TTC549 (cell line): ENCODE data around the gene IPO13.

Source experiments
- FAIRE-seq: peaks from 2 replicates; lab custom pipeline; 2012; peaks lifted over from hg19 to GRCh38; lab: Jason Lieb, UNC

IPO13 gene

GRCh38 chr1:43991200-43991475 lies 44.4 kb downstream of the IPO13 start:
- FAIRE-seq = no peak

GRCh38 chr1:43991476-43992231 lies 44.9 kb downstream of the IPO13 start, which contains the start of gene CCDC24:
CCDC24 (plus strand) TSS chr1:43991599; CDS start chr1:43991879, 280 bp downstream.
- FAIRE-seq = no peak

DNA sequence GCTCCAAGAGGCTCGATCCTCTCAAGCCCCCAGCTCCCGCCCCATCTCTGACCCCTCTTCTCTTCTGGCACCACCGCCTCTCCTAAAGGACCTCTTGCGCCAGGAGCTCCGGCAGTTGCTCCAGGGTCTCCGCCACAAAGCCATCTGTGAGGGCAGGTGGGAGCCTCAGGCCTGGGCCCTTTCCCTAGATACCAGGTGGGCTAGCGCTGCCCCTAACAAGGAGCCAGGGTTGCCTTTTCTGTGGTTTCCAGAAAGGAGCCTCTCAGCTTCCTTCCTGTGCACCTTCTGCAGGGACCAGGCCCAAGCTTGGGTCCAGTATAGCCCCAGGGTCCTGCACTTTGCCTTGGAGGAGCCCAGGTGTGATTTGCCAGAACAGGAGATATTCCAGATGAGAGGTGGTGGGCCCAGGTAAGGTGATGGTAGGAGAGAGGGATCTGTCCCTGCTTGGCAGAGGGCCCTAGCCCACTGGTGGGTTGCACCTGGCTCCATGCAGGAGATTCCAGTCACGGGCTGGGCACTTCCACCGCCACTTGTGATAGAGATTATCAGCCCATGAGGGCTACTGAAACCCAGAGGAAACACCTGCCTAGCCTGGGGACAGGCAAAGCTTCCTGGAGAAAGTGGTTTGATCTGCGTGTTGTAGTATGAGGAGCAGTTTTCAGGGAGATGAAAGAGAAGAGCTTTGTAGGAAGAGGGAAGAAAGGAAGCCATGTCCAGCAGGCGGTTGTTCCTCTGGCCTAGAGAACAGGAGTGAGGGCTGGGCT lies 45.7 kb downstream of the IPO13 start:
- no peak for FAIRE-seq

- no peak for FAIRE-seq
These were observed 46.6 kb downstream of the IPO13 start for GRCh38 chr1:43993206-43993914.

GRCh38 chr1:43994071-43994470 lies 47.3 kb downstream of the IPO13 start:
- no peak for FAIRE-seq

DNA sequence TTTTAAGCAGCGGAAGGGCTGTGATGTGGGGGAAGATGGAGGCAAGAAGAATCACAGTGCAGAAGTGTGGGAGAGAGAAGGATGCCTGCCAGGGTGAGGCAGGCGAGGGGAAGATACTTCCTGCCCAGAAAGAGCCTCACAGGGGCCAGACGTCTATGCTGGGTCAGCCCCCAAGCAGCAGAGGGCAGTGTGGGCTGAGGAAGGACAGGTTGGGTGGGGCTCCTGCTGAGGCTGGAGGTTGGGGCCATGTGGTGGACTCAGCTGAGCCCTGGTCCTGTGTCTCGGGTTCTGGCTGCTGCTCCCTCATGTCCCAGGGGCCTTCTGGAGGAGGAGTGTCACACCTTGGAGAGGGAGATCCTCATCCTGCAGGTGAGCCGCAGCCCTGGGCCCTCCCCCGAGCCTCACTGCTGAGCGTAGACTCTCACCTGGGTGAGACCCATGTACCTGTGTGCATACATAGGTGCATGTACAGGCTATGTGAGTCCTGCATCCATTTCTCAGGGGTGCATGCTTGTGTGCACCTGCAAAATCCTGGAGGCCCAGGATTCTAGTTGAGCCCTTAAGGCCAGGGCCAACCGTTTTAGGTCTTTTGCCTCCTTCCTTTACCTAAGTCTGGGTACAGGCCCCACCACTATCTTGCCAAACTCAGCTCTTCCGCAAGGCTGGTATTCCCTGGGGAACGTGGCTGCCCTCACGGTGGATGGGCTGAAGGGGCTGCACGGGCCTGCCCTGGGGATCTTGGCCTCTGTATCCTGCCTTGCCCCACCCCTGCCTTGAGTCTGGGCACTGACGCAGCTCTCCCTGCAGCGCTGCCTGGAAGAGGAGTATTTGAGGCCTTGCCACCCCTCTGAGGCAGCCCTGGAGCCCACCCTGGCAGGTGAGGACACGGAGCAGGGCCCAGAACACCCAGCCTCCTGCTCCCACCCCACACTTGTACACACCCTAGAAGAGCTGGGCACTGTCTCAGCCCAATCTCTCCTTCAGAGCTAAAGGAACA lies 48.3 kb downstream of the IPO13 start:
- no peak for FAIRE-seq

DNA sequence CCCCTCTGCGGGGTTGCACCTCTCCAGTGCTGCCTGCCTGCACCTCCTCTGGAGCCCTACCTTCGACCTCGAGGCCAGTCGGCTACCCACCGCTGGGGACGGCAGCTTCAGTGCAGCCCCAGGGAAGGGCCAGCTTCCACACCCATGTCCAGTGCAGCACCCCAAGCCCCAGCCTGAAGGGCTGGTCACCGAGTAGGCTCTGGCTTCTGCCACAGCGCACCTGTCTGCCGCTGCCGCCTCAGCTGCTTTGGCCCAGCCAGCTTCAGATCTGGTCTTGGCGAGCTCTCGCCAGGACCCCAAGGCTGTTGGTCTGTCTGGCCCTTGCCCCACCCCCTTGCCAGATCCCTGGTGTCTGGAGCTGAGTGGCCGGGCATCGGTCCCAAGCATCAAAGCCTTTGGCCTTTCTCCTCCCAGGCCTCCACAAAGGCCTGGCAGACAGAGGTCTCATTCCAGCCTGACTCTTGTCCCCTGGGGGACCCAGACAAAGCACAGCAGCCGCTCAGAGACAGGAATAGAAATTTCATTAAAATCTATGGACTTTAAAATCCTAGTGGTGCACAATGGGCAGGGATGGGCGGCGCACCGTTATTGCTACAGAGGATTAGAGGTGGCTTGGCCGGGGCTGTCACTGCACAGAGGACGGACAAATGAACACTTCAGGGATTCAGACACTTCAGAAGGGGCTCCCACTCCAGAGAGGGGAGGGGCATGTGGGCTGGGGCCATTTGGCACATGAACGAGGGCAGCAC lies 49.4 kb downstream of the IPO13 start:
- FAIRE-seq = no peak

- FAIRE-seq = no peak
These were observed 50.0 kb downstream of the IPO13 start for GRCh38 chr1:43996733-43997115.

DNA sequence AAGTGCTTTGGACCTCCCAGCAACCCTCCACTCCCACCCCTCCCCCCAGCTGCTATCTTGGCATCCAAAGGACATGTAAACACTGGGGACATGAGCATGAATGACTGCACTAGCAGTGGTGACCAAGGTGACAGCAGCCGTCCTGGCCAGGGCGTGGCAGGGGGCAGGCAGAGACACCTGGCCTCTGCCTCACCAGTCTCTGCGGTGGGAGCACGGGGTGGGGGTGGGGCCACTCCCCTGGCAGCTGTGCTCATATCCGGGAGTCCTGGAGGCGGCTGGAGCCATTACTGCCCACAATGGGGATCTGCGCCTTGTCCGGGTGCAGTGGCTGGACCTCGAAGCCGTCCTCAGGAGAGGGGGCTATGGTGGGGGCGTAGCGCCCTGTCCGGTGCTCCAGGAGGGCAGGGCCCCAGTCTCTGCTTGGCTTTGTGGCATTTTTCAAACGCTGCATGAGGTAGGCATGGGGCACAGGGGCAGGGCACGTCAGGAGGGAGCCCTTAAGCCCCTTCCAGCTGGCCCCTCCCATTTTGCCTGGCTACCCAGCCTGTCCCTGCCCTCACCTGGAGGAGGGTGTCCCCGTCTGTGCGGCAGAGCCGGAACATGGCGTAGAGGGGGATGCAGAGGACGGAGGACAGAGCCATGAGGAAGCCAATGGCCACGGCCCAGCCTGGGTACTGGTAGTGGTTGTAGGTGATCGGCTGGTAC lies 50.7 kb downstream of the IPO13 start:
- no peak for FAIRE-seq

- FAIRE-seq = no peak
These were observed 51.2 kb downstream of the IPO13 start for GRCh38 chr1:43998000-43998378.

- FAIRE-seq = no peak
These were observed 52.7 kb downstream of the IPO13 start for GRCh38 chr1:43999455-43999854.

GRCh38 chr1:44000122-44000665 lies 53.4 kb downstream of the IPO13 start:
- FAIRE-seq = no peak

GRCh38 chr1:44002165-44002564 lies 55.4 kb downstream of the IPO13 start:
- no peak for FAIRE-seq

DNA sequence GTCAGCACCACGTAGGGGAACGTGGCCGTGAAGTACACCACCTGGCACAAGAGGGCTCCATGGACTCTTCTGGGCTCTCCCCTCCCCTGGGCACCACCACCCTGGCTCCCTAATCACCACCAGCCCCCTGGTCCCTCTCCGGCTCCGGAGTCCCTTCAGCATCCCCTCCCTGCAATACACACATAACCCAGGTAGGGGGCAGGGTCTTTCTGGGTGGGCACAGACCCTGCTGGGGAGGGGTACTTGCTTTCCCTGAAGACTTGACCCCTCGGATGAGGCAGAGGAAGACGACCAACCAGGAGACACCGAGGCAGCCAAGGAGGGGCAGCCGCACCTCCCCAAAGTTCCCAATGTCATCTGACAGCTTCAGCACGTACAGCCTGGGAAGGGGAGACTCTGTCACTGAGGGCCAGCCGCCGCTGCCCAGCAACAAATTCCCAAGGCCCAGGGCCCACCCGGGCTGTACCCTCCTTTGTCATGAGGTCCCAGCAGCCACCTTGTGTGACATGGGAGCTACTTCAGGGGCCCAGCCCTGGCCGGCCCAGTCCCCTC lies 55.9 kb downstream of the IPO13 start:
- FAIRE-seq = no peak

GRCh38 chr1:44008259-44008658 lies 61.5 kb downstream of the IPO13 start:
- no peak for FAIRE-seq

GRCh38 chr1:44010935-44011471 lies 64.3 kb downstream of the IPO13 start:
- FAIRE-seq = no peak

GRCh38 chr1:44012404-44012803 lies 65.7 kb downstream of the IPO13 start:
- FAIRE-seq = no peak

GRCh38 chr1:44012941-44013609 lies 66.3 kb downstream of the IPO13 start:
- no peak for FAIRE-seq

DNA sequence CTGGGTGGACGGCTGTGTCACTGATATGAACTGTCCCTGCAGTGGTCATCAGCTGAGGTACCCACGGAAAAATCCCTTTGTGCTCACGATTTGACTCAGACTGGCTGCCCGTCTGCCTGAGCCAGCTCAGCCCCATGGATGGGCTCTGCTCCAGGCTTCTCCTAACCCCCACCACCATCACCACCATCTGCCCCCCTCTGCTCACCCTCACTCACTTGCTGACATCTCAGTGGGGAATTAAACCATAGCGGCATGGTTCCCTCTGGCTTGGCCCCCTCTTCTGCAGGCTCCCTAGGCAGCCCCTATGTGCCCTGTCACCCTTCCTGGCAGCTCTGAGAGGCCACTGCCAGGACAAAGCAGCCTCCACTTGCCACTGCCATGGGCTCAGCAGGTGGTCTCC lies 67.2 kb downstream of the IPO13 start:
- no peak for FAIRE-seq
